ENCODE results near the gene PTRH2.

DNA sequence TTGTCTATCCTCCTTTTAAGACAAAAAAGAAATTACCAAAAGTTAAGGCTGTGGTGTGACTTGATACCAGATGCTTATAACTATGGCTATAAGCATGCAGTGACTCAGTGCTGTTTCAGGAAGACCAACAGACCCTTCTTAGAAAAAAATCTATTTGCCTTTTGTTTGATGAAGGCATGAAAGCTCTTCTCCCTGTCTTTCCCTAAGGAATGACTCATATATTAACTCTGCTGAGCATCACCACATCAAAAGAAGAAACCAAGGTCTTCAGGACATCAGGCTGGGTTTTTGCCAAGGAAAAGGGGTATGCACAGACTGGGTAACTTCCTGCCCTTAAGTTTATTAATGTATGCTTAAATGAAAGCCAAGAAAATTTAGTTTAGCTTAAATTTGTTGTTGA is 47.3 kb upstream of the PTRH2 start:
- TF ChIP-seq, protein P1, sequence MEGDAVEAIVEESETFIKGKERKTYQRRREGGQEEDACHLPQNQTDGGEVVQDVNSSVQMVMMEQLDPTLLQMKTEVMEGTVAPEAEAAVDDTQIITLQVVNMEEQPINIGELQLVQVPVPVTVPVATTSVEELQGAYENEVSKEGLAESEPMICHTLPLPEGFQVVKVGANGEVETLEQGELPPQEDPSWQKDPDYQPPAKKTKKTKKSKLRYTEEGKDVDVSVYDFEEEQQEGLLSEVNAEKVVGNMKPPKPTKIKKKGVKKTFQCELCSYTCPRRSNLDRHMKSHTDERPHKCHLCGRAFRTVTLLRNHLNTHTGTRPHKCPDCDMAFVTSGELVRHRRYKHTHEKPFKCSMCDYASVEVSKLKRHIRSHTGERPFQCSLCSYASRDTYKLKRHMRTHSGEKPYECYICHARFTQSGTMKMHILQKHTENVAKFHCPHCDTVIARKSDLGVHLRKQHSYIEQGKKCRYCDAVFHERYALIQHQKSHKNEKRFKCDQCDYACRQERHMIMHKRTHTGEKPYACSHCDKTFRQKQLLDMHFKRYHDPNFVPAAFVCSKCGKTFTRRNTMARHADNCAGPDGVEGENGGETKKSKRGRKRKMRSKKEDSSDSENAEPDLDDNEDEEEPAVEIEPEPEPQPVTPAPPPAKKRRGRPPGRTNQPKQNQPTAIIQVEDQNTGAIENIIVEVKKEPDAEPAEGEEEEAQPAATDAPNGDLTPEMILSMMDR (IDR thresholded peaks at IDR 0.05) = no peak
- no peak for TF ChIP-seq ESRRA (CRISPR knock-in tag; IDR thresholded peaks at IDR 0.05; ENCODE audit: borderline replicate concordance)
- no peak for TF ChIP-seq ZNF317 (CRISPR knock-in tag; IDR thresholded peaks at IDR 0.05; ENCODE audit: borderline replicate concordance, low read depth)
- TF ChIP-seq CBFB (CRISPR knock-in tag; IDR thresholded peaks at IDR 0.05; ENCODE audit: low read depth) = no peak
- TF ChIP-seq, protein P2, sequence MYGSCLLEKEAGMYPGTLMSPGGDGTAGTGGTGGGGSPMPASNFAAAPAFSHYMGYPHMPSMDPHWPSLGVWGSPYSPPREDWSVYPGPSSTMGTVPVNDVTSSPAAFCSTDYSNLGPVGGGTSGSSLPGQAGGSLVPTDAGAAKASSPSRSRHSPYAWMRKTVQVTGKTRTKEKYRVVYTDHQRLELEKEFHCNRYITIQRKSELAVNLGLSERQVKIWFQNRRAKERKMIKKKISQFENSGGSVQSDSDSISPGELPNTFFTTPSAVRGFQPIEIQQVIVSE (CRISPR knock-in tag; IDR thresholded peaks at IDR 0.05; ENCODE audit: borderline replicate concordance) = no peak
- TF ChIP-seq NR2C2 (CRISPR knock-in tag; IDR thresholded peaks at IDR 0.05) = no peak
- TF ChIP-seq, protein P3, sequence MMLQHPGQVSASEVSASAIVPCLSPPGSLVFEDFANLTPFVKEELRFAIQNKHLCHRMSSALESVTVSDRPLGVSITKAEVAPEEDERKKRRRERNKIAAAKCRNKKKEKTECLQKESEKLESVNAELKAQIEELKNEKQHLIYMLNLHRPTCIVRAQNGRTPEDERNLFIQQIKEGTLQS (CRISPR knock-in tag; conservative IDR thresholded peaks at IDR 0.05) = no peak
- TF ChIP-seq, protein P4, sequence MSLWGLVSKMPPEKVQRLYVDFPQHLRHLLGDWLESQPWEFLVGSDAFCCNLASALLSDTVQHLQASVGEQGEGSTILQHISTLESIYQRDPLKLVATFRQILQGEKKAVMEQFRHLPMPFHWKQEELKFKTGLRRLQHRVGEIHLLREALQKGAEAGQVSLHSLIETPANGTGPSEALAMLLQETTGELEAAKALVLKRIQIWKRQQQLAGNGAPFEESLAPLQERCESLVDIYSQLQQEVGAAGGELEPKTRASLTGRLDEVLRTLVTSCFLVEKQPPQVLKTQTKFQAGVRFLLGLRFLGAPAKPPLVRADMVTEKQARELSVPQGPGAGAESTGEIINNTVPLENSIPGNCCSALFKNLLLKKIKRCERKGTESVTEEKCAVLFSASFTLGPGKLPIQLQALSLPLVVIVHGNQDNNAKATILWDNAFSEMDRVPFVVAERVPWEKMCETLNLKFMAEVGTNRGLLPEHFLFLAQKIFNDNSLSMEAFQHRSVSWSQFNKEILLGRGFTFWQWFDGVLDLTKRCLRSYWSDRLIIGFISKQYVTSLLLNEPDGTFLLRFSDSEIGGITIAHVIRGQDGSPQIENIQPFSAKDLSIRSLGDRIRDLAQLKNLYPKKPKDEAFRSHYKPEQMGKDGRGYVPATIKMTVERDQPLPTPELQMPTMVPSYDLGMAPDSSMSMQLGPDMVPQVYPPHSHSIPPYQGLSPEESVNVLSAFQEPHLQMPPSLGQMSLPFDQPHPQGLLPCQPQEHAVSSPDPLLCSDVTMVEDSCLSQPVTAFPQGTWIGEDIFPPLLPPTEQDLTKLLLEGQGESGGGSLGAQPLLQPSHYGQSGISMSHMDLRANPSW (CRISPR knock-in tag; conservative IDR thresholded peaks at IDR 0.05; ENCODE audit: low read depth) = no peak
- TF ChIP-seq, protein P5, sequence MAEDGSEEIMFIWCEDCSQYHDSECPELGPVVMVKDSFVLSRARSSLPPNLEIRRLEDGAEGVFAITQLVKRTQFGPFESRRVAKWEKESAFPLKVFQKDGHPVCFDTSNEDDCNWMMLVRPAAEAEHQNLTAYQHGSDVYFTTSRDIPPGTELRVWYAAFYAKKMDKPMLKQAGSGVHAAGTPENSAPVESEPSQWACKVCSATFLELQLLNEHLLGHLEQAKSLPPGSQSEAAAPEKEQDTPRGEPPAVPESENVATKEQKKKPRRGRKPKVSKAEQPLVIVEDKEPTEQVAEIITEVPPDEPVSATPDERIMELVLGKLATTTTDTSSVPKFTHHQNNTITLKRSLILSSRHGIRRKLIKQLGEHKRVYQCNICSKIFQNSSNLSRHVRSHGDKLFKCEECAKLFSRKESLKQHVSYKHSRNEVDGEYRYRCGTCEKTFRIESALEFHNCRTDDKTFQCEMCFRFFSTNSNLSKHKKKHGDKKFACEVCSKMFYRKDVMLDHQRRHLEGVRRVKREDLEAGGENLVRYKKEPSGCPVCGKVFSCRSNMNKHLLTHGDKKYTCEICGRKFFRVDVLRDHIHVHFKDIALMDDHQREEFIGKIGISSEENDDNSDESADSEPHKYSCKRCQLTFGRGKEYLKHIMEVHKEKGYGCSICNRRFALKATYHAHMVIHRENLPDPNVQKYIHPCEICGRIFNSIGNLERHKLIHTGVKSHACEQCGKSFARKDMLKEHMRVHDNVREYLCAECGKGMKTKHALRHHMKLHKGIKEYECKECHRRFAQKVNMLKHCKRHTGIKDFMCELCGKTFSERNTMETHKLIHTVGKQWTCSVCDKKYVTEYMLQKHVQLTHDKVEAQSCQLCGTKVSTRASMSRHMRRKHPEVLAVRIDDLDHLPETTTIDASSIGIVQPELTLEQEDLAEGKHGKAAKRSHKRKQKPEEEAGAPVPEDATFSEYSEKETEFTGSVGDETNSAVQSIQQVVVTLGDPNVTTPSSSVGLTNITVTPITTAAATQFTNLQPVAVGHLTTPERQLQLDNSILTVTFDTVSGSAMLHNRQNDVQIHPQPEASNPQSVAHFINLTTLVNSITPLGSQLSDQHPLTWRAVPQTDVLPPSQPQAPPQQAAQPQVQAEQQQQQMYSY (CRISPR knock-in tag; IDR thresholded peaks at IDR 0.05) = no peak
- TF ChIP-seq, protein P6, sequence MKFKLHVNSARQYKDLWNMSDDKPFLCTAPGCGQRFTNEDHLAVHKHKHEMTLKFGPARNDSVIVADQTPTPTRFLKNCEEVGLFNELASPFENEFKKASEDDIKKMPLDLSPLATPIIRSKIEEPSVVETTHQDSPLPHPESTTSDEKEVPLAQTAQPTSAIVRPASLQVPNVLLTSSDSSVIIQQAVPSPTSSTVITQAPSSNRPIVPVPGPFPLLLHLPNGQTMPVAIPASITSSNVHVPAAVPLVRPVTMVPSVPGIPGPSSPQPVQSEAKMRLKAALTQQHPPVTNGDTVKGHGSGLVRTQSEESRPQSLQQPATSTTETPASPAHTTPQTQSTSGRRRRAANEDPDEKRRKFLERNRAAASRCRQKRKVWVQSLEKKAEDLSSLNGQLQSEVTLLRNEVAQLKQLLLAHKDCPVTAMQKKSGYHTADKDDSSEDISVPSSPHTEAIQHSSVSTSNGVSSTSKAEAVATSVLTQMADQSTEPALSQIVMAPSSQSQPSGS (CRISPR knock-in tag; IDR thresholded peaks at IDR 0.05; ENCODE audit: borderline replicate concordance, low read depth) = no peak
- no peak for TF ChIP-seq ZNF121 (CRISPR knock-in tag; IDR thresholded peaks at IDR 0.05)

All from WTC11 (cell line).